Right lobe of liver (tissue), 4 donors: ENCODE measurements around the gene ASPRV1.

Experiments used
- CTCF ChIP-seq, 4 donors: fragments of 200-600 bp in 3 of 4; fragments of 450-650 bp in 1 of 4; IDR thresholded peaks; one replicate each; pipeline versions ENCODE4 v1.5.1 to v1.8.0; 2016 to 2022; ENCODE audit warnings: antibody characterized with exemption in 4 of 4, mild to moderate bottlenecking in 2 of 4
- POLR2A ChIP-seq: fragments of 450-650 bp; IDR thresholded peaks from one replicate; pipeline ENCODE4 v1.6.1; 2017; ENCODE audit warnings: antibody characterized with exemption, mild to moderate bottlenecking
- donor health status: DM: no; HTN: no; CAD: no.
- donor health status: DM: no; HTN: no; CAD: no.
- donor health status: DM: no; HTN: yes; CAD: no.

GRCh38 chr2:69966496-69966895 is 5.1 kb upstream of the ASPRV1 start:
- TF ChIP-seq CTCF (IDR thresholded peaks at IDR 0.05) (no peak), POLR2A (no peak)
